Kidney (tissue), 2 donors: ENCODE measurements around the gene SHCBP1L. TPM values are rescaled to one million over a fixed set of nuclear protein-coding genes. Genes with fewer than 3 reads are reported as not detected.

Experiments
- polyA plus RNA-seq: library from polyadenylated mRNA; stranded (reverse); fragments of 350-450 nt; fragmentation: Illumina TruSeq; extraction: RNeasy Lipid Tissue Mini Kit (QIAGEN cat#74804); gene quantifications from one replicate; pipeline ENCODE4 v1.2.3, GENCODE V29; 2014; ENCODE audit warnings: low read depth, low replicate concordance; ENCODE audit not compliant: insufficient read depth
- total RNA-seq: library from RNA; stranded (reverse); fragmentation: NEBNext Ultra II Directional; extraction: Animal tissue kit (Norgen Biotek cat#: 25700); gene quantifications from one replicate; pipeline ENCODE4 v1.2.1, GENCODE V29; 2021
- donor health status: DM: yes; HTN: yes; CAD: no.

SHCBP1L gene
- total and polyA plus RNA-seq, 2 donors from 2014 or later = not detected

Other genes starting within 250 kb of the SHCBP1L start
- gene NPL, start 163.4 kb downstream of the SHCBP1L start, total RNA-seq = 15.7 TPM
- gene NPL, start 163.4 kb downstream of the SHCBP1L start, polyA plus RNA-seq = 69.4 TPM
- gene DHX9, start 113.8 kb downstream of the SHCBP1L start, total RNA-seq = 152 TPM
- gene DHX9, start 113.8 kb downstream of the SHCBP1L start, polyA plus RNA-seq = 72.3 TPM
- 140 TPM for gene LAMC1, start 70.3 kb upstream of the SHCBP1L start, total RNA-seq
- 21.1 TPM for gene LAMC1, start 70.3 kb upstream of the SHCBP1L start, polyA plus RNA-seq
- 89.0 TPM for gene LAMC2, start 233.1 kb upstream of the SHCBP1L start, total RNA-seq
- 4.0 TPM for gene LAMC2, start 233.1 kb upstream of the SHCBP1L start, polyA plus RNA-seq